ENCODE results near the gene TIAM2. TPM values are rescaled to one million over a fixed set of nuclear protein-coding genes. Genes with fewer than 3 reads are reported as not detected.

The TIAM2 gene
- total and polyA plus RNA-seq, 2 donors (not counting 3 experiments of a cell fraction or from before 2014, with no cell fraction given), result 9.6 to 18.5 TPM

- POLR2A ChIA-PET, result no interaction called here
- Histone ChIP-seq H3K36me3 (ENCODE audit: control insufficient read depth in 2 of 2, extremely low read depth in 1 of 2, insufficient read depth in 2 of 2, low read length in 2 of 2) (peaks cover 3% of the 10 kb centered on the region in 2 experiments), H3K27ac (ENCODE audit: insufficient read depth, low read depth, low read length) (no peak overlapping the region), H3K4me3 (replicated peaks in 1 of 3; ENCODE audit: insufficient read depth in 1 of 3, low read depth in 1 of 3, low read length in 3 of 3) (no peak overlapping the region), H4K20me1 (replicated peaks; ENCODE audit: control insufficient read depth, extremely low read depth, insufficient read depth, low read length) (no peaks in the 10 kb centered on the region), H3K9me1 (replicated peaks; ENCODE audit: control insufficient read depth, extremely low read depth, insufficient read depth, low read length) (no peaks in the 10 kb centered on the region), H3K27me3 (ENCODE audit: control insufficient read depth in 2 of 2, insufficient read depth in 2 of 2, low read length in 2 of 2) (no peaks in the 10 kb centered on the region), H3K79me2 (ENCODE audit: control insufficient read depth, insufficient read depth, low read length) (no peaks in the 10 kb centered on the region), H2AFZ (ENCODE audit: low read depth, low read length) (no peak overlapping the region), H3K4me1 (ENCODE audit: control insufficient read depth, extremely low read depth, insufficient read depth, low read length) (no peaks in the 10 kb centered on the region), H3K4me2 (ENCODE audit: insufficient read depth, low read length) (no peak overlapping the region), H3K9ac (replicated peaks; ENCODE audit: extremely low read depth, insufficient read depth, low read length) (no peak overlapping the region), H3K9me3 (replicated peaks; ENCODE audit: control insufficient read depth, insufficient read depth, low read length) (no peaks in the 10 kb centered on the region)
- dilution Hi-C loops (cut with MboI; ENCODE audit: extremely low pct_ligation_motif_present, low sequenced_read_pairs), result no loop called here
- CTCF ChIA-PET, result interaction anchor here (9.5 kb wide), 1 partner anchor 66 kb away, joined by 292 read pairs; no protein-coding TSS in a partner anchor
- FAIRE-seq (no peak), DNase-seq (ENCODE audit: low read depth, low spot score) (no peak)
- intact Hi-C loops (cut with micrococcal nuclease), result no loop called here
- TF ChIP-seq MAX (IDR thresholded peaks at IDR 0.05; ENCODE audit: insufficient read depth, insufficient read length) (no peak), CTCF (IDR thresholded peaks at IDR 0.05; ENCODE audit: extremely low read depth in 1 of 2, insufficient read depth in 1 of 2, low read depth in 1 of 2, low read length in 2 of 2) (no peak), GATA2 (IDR thresholded peaks at IDR 0.05; ENCODE audit: insufficient read depth, insufficient read length, low read depth, low read length) (no peak), POLR2A (IDR thresholded peaks at IDR 0.05; ENCODE audit: low read depth, low read length) (no peak), EZH2 (IDR thresholded peaks at IDR 0.05; ENCODE audit: borderline replicate concordance, low read depth, low read length, severe bottlenecking) (no peak), FOS (IDR thresholded peaks at IDR 0.05; ENCODE audit: borderline replicate concordance, insufficient read depth, low read length) (no peak), POLR2AphosphoS5 (IDR thresholded peaks at IDR 0.05; ENCODE audit: insufficient read depth, low read depth, low read length) (no peak), MYC (IDR thresholded peaks at IDR 0.05; ENCODE audit: low read depth, low read length) (no peak), JUN (IDR thresholded peaks at IDR 0.05; ENCODE audit: borderline replicate concordance, insufficient read depth, insufficient read length, low read depth) (no peak)
- no TSS peak for BruUV-seq (replicated peaks)
These were observed 249.3 kb downstream of the TIAM2 start for GRCh38 chr6:155244434-155244833.

Data from endothelial cell of umbilical vein (primary cell).